ENCODE results near the gene PHETA1.
"Not testable (repeated sequence)": the region's sequence is repeated elsewhere in the genome, so short reads cannot be mapped to it uniquely, and the experiment has no call there.

The PHETA1 gene

GRCh38 chr12:111398530-111398929 lies 29.6 kb upstream of the PHETA1 start:
- ChIA-PET CTCF (interaction anchor here (0.8 to 27.3 kb wide), 9 partner anchors 10 to 277 kb away, joined by 3 to 820 read pairs (median 4); no protein-coding TSS in a partner anchor), POLR2A (interaction anchor here (0.6 to 1.4 kb wide), 3 partner anchors 39 to 95 kb away, joined by 3 read pairs; no protein-coding TSS in a partner anchor)
- peaks cover 2 to 50% (median 39%) of the 10 kb centered on the region in 4 experiments for H3K4me1 ChIP-seq (ENCODE audit: control extremely low read depth in 1 of 4, control insufficient read depth in 4 of 4, insufficient read depth in 4 of 4, low read length in 3 of 4)
- DNase-seq = no peak
- no peak overlapping the region for H3K4me3 ChIP-seq (ENCODE audit: control insufficient read depth in 1 of 7, extremely low read depth in 1 of 7, insufficient read depth in 4 of 7, low read depth in 2 of 7, low read length in 6 of 7)
- no peaks in the 10 kb centered on the region for H3K9me3 ChIP-seq (ENCODE audit: control extremely low read depth in 1 of 5, control insufficient read depth in 4 of 5, insufficient read depth in 2 of 5, low read depth in 1 of 5, low read length in 4 of 5)
- H3K27ac ChIP-seq (ENCODE audit: insufficient read depth in 1 of 2, low read depth in 1 of 2, low read length in 2 of 2, poor library complexity in 1 of 2, severe bottlenecking in 2 of 2) = no peak overlapping the region
- WGBS (ENCODE audit: insufficient coverage) = 53% methylated on average over 2 of the region's 4 CpGs
- H3K36me3 ChIP-seq (ENCODE audit: control insufficient read depth in 4 of 4, insufficient read depth in 4 of 4, low read length in 3 of 4) = no peaks in the 10 kb centered on the region
- no peaks in the 10 kb centered on the region for H3K27me3 ChIP-seq (replicated peaks in 2 of 5; ENCODE audit: control insufficient read depth in 4 of 5, insufficient read depth in 5 of 5, low read length in 4 of 5)

GRCh38 chr12:111396726-111397445 lies 28.0 kb upstream of the PHETA1 start:
- Histone ChIP-seq H3K4me3 (ENCODE audit: control insufficient read depth in 1 of 7, extremely low read depth in 1 of 7, insufficient read depth in 4 of 7, low read depth in 2 of 7, low read length in 6 of 7) (peak overlapping the region in 6 of 7 experiments; percentile 26 to 67 (median 48)), H3K27ac (ENCODE audit: insufficient read depth in 1 of 2, low read depth in 1 of 2, low read length in 2 of 2, poor library complexity in 1 of 2, severe bottlenecking in 2 of 2) (peak overlapping the region in 1 of 2 experiments; percentile 34), H3K27me3 (replicated peaks in 2 of 5; ENCODE audit: control insufficient read depth in 4 of 5, insufficient read depth in 5 of 5, low read length in 4 of 5) (no peaks in the 10 kb centered on the region), H3K36me3 (ENCODE audit: control insufficient read depth in 4 of 4, insufficient read depth in 4 of 4, low read length in 3 of 4) (no peaks in the 10 kb centered on the region), H3K9me3 (ENCODE audit: control extremely low read depth in 1 of 5, control insufficient read depth in 4 of 5, insufficient read depth in 2 of 5, low read depth in 1 of 5, low read length in 4 of 5) (no peaks in the 10 kb centered on the region), H3K4me1 (ENCODE audit: control extremely low read depth in 1 of 4, control insufficient read depth in 4 of 4, insufficient read depth in 4 of 4, low read length in 3 of 4) (peaks cover 2 to 42% (median 31%) of the 10 kb centered on the region in 4 experiments)
- ChIA-PET POLR2A (interaction anchor here (0.6 to 1.9 kb wide), 8 partner anchors 13 to 55 kb away, joined by 3 to 12 read pairs (median 4); no protein-coding TSS in a partner anchor), CTCF (interaction anchor here (0.7 to 27.3 kb wide), 33 partner anchors 8 to 277 kb away, joined by 3 to 820 read pairs (median 8); partner anchors contain the start of gene PHETA1)
- peak; percentile 90 to 94 (median 93) for DNase-seq
- 11% methylated on average over 23 of the region's 34 CpGs for WGBS (ENCODE audit: insufficient coverage)

GRCh38 chr12:111396271-111396670 lies 27.4 kb upstream of the PHETA1 start:
- 89% methylated on average over 5 of the region's 7 CpGs for WGBS (ENCODE audit: insufficient coverage)
- POLR2A ChIA-PET = interaction anchor here (1.8 to 1.9 kb wide), 2 partner anchors 14 to 56 kb away, joined by 6 to 12 read pairs; no protein-coding TSS in a partner anchor
- H3K36me3 ChIP-seq (ENCODE audit: control insufficient read depth in 4 of 4, insufficient read depth in 4 of 4, low read length in 3 of 4); DNase-seq; H3K27me3 ChIP-seq (replicated peaks in 2 of 5; ENCODE audit: control insufficient read depth in 4 of 5, insufficient read depth in 5 of 5, low read length in 4 of 5); H3K9me3 ChIP-seq (ENCODE audit: control extremely low read depth in 1 of 5, control insufficient read depth in 4 of 5, insufficient read depth in 2 of 5, low read depth in 1 of 5, low read length in 4 of 5): not testable (repeated sequence)
- CTCF ChIA-PET = interaction anchor here (0.7 to 27.3 kb wide), 29 partner anchors 8 to 277 kb away, joined by 3 to 820 read pairs (median 10); partner anchors contain the start of gene PHETA1
- H3K4me3 ChIP-seq (ENCODE audit: control insufficient read depth in 1 of 7, extremely low read depth in 1 of 7, insufficient read depth in 4 of 7, low read depth in 2 of 7, low read length in 6 of 7) = peak overlapping the region in 2 of 7 experiments; percentile 53 to 58
- H3K27ac ChIP-seq (ENCODE audit: insufficient read depth in 1 of 2, low read depth in 1 of 2, low read length in 2 of 2, poor library complexity in 1 of 2, severe bottlenecking in 2 of 2) = peak overlapping the region in 1 of 2 experiments; percentile 34
- peaks cover 2 to 42% (median 31%) of the 10 kb centered on the region in 4 experiments for H3K4me1 ChIP-seq (ENCODE audit: control extremely low read depth in 1 of 4, control insufficient read depth in 4 of 4, insufficient read depth in 4 of 4, low read length in 3 of 4)

- WGBS (ENCODE audit: insufficient coverage) = 63% methylated on average over 4 of the region's 8 CpGs
- peaks cover 2 to 42% (median 31%) of the 10 kb centered on the region in 4 experiments for H3K4me1 ChIP-seq (ENCODE audit: control extremely low read depth in 1 of 4, control insufficient read depth in 4 of 4, insufficient read depth in 4 of 4, low read length in 3 of 4)
- no peaks in the 10 kb centered on the region for H3K36me3 ChIP-seq (ENCODE audit: control insufficient read depth in 4 of 4, insufficient read depth in 4 of 4, low read length in 3 of 4)
- ChIA-PET POLR2A (interaction anchor here (1.8 to 1.9 kb wide), 2 partner anchors 14 to 56 kb away, joined by 6 to 12 read pairs; no protein-coding TSS in a partner anchor), CTCF (interaction anchor here (1.0 to 27.3 kb wide), 21 partner anchors 9 to 278 kb away, joined by 3 to 820 read pairs (median 12); partner anchors contain the start of gene PHETA1)
- H3K9me3 ChIP-seq (ENCODE audit: control extremely low read depth in 1 of 5, control insufficient read depth in 4 of 5, insufficient read depth in 2 of 5, low read depth in 1 of 5, low read length in 4 of 5) = no peaks in the 10 kb centered on the region
- no peak overlapping the region for H3K27ac ChIP-seq (ENCODE audit: insufficient read depth in 1 of 2, low read depth in 1 of 2, low read length in 2 of 2, poor library complexity in 1 of 2, severe bottlenecking in 2 of 2)
- no peak for DNase-seq
- H3K4me3 ChIP-seq (ENCODE audit: control insufficient read depth in 1 of 7, extremely low read depth in 1 of 7, insufficient read depth in 4 of 7, low read depth in 2 of 7, low read length in 6 of 7) = no peak overlapping the region
- H3K27me3 ChIP-seq (replicated peaks in 2 of 5; ENCODE audit: control insufficient read depth in 4 of 5, insufficient read depth in 5 of 5, low read length in 4 of 5) = no peaks in the 10 kb centered on the region
Observed at GRCh38 chr12:111395336-111396187, 26.7 kb upstream of the PHETA1 start.

- POLR2A ChIA-PET = interaction anchor here (0.6 kb wide), 1 partner anchor 72 kb away, joined by 5 read pairs; no protein-coding TSS in a partner anchor
Observed at GRCh38 chr12:111394480-111394879, 25.6 kb upstream of the PHETA1 start.

GRCh38 chr12:111393700-111394300 lies 24.9 kb upstream of the PHETA1 start:
- Histone ChIP-seq H3K4me3 (ENCODE audit: control insufficient read depth in 1 of 7, extremely low read depth in 1 of 7, insufficient read depth in 4 of 7, low read depth in 2 of 7, low read length in 6 of 7) (peak overlapping the region in 1 of 7 experiments; percentile 19), H3K36me3 (ENCODE audit: control insufficient read depth in 4 of 4, insufficient read depth in 4 of 4, low read length in 3 of 4) (no peaks in the 10 kb centered on the region), H3K9me3 (ENCODE audit: control extremely low read depth in 1 of 5, control insufficient read depth in 4 of 5, insufficient read depth in 2 of 5, low read depth in 1 of 5, low read length in 4 of 5) (no peaks in the 10 kb centered on the region), H3K4me1 (ENCODE audit: control extremely low read depth in 1 of 4, control insufficient read depth in 4 of 4, insufficient read depth in 4 of 4, low read length in 3 of 4) (peaks cover 2 to 35% (median 27%) of the 10 kb centered on the region in 4 experiments), H3K27ac (ENCODE audit: insufficient read depth in 1 of 2, low read depth in 1 of 2, low read length in 2 of 2, poor library complexity in 1 of 2, severe bottlenecking in 2 of 2) (no peak overlapping the region), H3K27me3 (replicated peaks in 2 of 5; ENCODE audit: control insufficient read depth in 4 of 5, insufficient read depth in 5 of 5, low read length in 4 of 5) (no peaks in the 10 kb centered on the region)
- ChIA-PET POLR2A (no interaction called here), CTCF (interaction anchor here (1.6 to 27.3 kb wide), 2 partner anchors 54 to 63 kb away, joined by 4 to 820 read pairs; no protein-coding TSS in a partner anchor)
- WGBS (ENCODE audit: insufficient coverage) = 51% methylated on average over 3 of the region's 8 CpGs
- no peak for DNase-seq

More at GRCh38 chr12:111394480-111394879, 25.6 kb upstream of the PHETA1 start:
- no peak for DNase-seq
- WGBS (ENCODE audit: insufficient coverage) = 96% methylated on average over 5 of the region's 8 CpGs
- Histone ChIP-seq H3K9me3 (ENCODE audit: control extremely low read depth in 1 of 5, control insufficient read depth in 4 of 5, insufficient read depth in 2 of 5, low read depth in 1 of 5, low read length in 4 of 5) (no peaks in the 10 kb centered on the region), H3K27ac (ENCODE audit: insufficient read depth in 1 of 2, low read depth in 1 of 2, low read length in 2 of 2, poor library complexity in 1 of 2, severe bottlenecking in 2 of 2) (no peak overlapping the region), H3K27me3 (replicated peaks in 2 of 5; ENCODE audit: control insufficient read depth in 4 of 5, insufficient read depth in 5 of 5, low read length in 4 of 5) (no peaks in the 10 kb centered on the region), H3K4me3 (ENCODE audit: control insufficient read depth in 1 of 7, extremely low read depth in 1 of 7, insufficient read depth in 4 of 7, low read depth in 2 of 7, low read length in 6 of 7) (peak overlapping the region in 1 of 7 experiments; percentile 19), H3K36me3 (ENCODE audit: control insufficient read depth in 4 of 4, insufficient read depth in 4 of 4, low read length in 3 of 4) (no peaks in the 10 kb centered on the region), H3K4me1 (ENCODE audit: control extremely low read depth in 1 of 4, control insufficient read depth in 4 of 4, insufficient read depth in 4 of 4, low read length in 3 of 4) (peaks cover 2 to 41% (median 31%) of the 10 kb centered on the region in 4 experiments)
- CTCF ChIA-PET = interaction anchor here (3.3 to 27.3 kb wide), 2 partner anchors 11 to 53 kb away, joined by 29 to 820 read pairs; no protein-coding TSS in a partner anchor
